AG09309 (cell line): ENCODE data around the gene SLC17A3.

ENCODE experiments used
- DNase-seq: peaks from one replicate; pipeline ENCODE4 v3.0.0-alpha.2; 2010; ENCODE audit warnings: low read depth
- H3K4me3 ChIP-seq: 2 replicates; pipeline ENCODE4 v1.5.1; 2011; ENCODE audit warnings: mild to moderate bottlenecking, low read depth, low read length, moderate library complexity; ENCODE audit not compliant: control insufficient read depth
- TF ChIP-seq, protein P1 (sequence below): IDR thresholded peaks from 2 replicates; pipeline ENCODE4 v1.5.1; 2011; ENCODE audit warnings: mild to moderate bottlenecking, low read depth, low read length, inconsistent platforms; ENCODE audit not compliant: insufficient read depth, control insufficient read depth; ENCODE audit errors: missing control alignments

Gene SLC17A3

GRCh38 chr6:25916330-25916729 lies 42.3 kb upstream of the SLC17A3 start:
- DNase-seq, result no peak
- TF ChIP-seq, protein P1, sequence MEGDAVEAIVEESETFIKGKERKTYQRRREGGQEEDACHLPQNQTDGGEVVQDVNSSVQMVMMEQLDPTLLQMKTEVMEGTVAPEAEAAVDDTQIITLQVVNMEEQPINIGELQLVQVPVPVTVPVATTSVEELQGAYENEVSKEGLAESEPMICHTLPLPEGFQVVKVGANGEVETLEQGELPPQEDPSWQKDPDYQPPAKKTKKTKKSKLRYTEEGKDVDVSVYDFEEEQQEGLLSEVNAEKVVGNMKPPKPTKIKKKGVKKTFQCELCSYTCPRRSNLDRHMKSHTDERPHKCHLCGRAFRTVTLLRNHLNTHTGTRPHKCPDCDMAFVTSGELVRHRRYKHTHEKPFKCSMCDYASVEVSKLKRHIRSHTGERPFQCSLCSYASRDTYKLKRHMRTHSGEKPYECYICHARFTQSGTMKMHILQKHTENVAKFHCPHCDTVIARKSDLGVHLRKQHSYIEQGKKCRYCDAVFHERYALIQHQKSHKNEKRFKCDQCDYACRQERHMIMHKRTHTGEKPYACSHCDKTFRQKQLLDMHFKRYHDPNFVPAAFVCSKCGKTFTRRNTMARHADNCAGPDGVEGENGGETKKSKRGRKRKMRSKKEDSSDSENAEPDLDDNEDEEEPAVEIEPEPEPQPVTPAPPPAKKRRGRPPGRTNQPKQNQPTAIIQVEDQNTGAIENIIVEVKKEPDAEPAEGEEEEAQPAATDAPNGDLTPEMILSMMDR, result no peak
- no peak overlapping the region for H3K4me3 ChIP-seq

DNA sequence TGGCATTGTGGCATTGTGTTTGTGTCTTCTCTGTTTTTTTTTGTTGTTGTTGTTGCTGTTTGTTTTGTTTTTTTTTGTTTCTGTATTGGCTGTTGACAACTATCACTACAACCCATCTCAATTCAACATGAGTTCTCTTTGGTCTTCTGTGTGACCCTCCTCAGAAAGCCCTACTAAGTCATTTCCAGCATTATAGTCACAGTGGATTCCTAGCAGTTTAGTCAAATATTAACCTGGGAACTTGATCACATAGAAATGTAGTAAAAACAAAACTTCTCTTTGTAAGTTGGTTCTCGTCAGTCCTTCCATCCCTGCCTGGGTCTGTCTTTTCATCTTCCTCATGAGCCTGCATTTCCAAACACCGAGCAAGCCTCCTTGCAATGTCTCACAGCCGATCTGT lies 39.7 kb upstream of the SLC17A3 start:
- TF ChIP-seq, protein P1, result no peak

GRCh38 chr6:25911351-25911750 lies 37.3 kb upstream of the SLC17A3 start:
- H3K4me3 ChIP-seq, result no peak overlapping the region
- TF ChIP-seq, protein P1, result no peak
- DNase-seq, result no peak

More for the DNA sequence above, 39.7 kb upstream of the SLC17A3 start:
- no peak overlapping the region for H3K4me3 ChIP-seq
- no peak for DNase-seq

GRCh38 chr6:25907475-25908014 lies 33.5 kb upstream of the SLC17A3 start:
- no peak for DNase-seq
- TF ChIP-seq, protein P1, result no peak
- H3K4me3 ChIP-seq, result no peak overlapping the region

DNA sequence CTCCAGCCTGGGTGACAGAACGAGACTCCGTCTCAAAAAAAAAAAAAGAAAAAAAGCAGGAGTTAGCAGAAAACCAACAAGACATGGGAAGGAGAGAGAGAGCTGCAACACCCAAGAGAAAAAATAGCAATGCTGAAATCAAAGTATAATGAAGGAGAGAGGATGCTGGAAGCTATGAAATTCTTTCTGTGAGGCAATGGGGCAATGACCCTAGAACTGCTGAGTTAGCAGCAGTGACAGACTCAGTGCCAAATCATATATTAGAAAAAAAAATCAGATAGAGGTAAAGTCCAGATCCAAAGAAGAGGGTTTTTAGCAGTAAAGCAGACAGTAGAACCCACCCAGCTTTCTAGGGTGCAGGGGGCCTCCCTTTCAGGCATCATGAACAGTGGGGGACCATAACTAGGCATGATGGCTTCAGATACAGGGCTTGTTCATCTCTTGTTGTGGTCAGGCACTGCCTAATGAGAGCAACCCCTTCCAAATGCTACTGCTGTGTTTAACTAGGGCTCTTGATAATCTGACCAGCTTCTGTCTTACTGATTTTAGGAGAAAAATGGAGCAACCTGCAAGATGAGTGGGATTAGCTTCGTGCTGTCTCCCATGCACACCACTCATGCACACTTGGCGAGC lies 29.5 kb upstream of the SLC17A3 start:
- no peak overlapping the region for H3K4me3 ChIP-seq
- no peak for DNase-seq
- TF ChIP-seq, protein P1, result no peak

DNA sequence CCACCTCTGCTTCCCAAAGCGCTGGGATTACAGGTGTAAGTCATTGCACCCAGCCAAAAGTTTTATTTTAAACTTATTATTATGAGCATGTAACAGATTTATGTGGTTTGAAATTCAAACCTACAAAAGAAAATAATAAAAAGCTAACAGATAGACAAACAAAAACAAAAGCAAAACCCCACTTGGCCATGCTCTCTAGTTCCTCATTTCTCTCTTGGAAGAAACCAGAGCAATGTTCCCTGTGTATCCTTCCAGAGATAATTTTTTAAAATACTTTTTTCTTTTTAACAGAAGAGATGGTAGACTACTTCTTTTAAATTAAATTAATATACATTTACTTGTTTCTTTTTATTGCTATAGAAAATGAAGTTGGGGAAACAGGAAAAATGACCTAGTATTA lies 28.0 kb upstream of the SLC17A3 start:
- no peak overlapping the region for H3K4me3 ChIP-seq
- TF ChIP-seq, protein P1, result no peak

More for the DNA sequence above, 28.0 kb upstream of the SLC17A3 start:
- no peak for DNase-seq
